OCI-LY7 (cell line): ENCODE measurements around the gene CPNE7.

Experiments used
- CTCF ChIP-seq: fragments of 200-600 bp; sonication (generic); conservative IDR thresholded peaks from 2 replicates; pipeline ENCODE4 v1.5.1; 2014; ENCODE audit warnings: mild to moderate bottlenecking, antibody characterized with exemption, low read length, moderate library complexity, mixed read lengths
- EZH2phosphoT487 ChIP-seq: fragments of 200-600 bp; sonication (generic); IDR thresholded peaks from 2 replicates; pipeline ENCODE4 v1.6.1; 2018; ENCODE audit warnings: low read depth, borderline replicate concordance, mild to moderate bottlenecking, mixed run types, antibody characterized with exemption, low read length, moderate library complexity, mixed read lengths

- TF ChIP-seq CTCF: no peak
- no peak for TF ChIP-seq EZH2phosphoT487
These were observed 44.3 kb downstream of the CPNE7 start for GRCh38 chr16:89619840-89620239.
